SK-N-SH (cell line): Measurements from ENCODE around the gene SLC43A3. TPM values are rescaled to one million over a fixed set of nuclear protein-coding genes. Genes with fewer than 3 reads are reported as not detected.

ENCODE experiments used
- CTCF ChIA-PET: fragments of 300-600, 350-600 bp; formaldehyde crosslinking; extraction: SDS; loops from one replicate; lab custom pipeline; 2021; lab: Yijun Ruan, JAX
- POLR2A ChIA-PET: fragments of 350-600 bp; sonication (Branson Sonifier 250); formaldehyde crosslinking; extraction: SDS; loops from one replicate; lab custom pipeline; 2020; ENCODE audit warnings: antibody characterized with exemption, inconsistent platforms; lab: Yijun Ruan, JAX
- DNase-seq: peaks from one replicate; pipeline ENCODE4 v3.0.0; 2012
- H2AFZ ChIP-seq: fragments of 200-600 bp; sonication (generic); 2 replicates; pipeline ENCODE4 v1.8.1; 2016; ENCODE audit warnings: antibody characterized with exemption, mild to moderate bottlenecking, low read depth
- H3F3A ChIP-seq: fragments of 200-600 bp; sonication (generic); replicated peaks from 2 replicates; pipeline ENCODE3; 2016; ENCODE audit warnings: antibody characterized with exemption, mild to moderate bottlenecking; ENCODE audit not compliant: insufficient read depth
- H3K27ac ChIP-seq, 2 experiments: fragments of 200-500 bp in 1 of 2; fragments of 200-600 bp in 1 of 2; sonication (Bioruptor generic) in 1 of 2; sonication (generic), shearing (Covaris generic) in 1 of 2; 2 replicates each; pipeline versions ENCODE4 v1.5.1 to v1.6.1; 2014 to 2016; ENCODE audit warnings: low read depth in 2 of 2, inconsistent platforms in 1 of 2, low read length in 1 of 2, mild to moderate bottlenecking in 1 of 2, mixed read lengths in 1 of 2
- H3K27me3 ChIP-seq: fragments of 200-600 bp; sonication (generic), shearing (Covaris generic); 2 replicates; pipeline ENCODE4 v1.6.1; 2016; ENCODE audit warnings: mixed run types; ENCODE audit not compliant: insufficient read depth
- H3K36me3 ChIP-seq, 2 experiments: fragments of 200-500 bp in 1 of 2; fragments of 200-600 bp in 1 of 2; sonication (Bioruptor generic) in 1 of 2; sonication (generic) in 1 of 2; replicated peaks in 1 of 2; 2 replicates each; pipeline versions ENCODE3 to v1.5.1; 2014 to 2016; ENCODE audit warnings: low read length in 1 of 2, mild to moderate bottlenecking in 1 of 2; ENCODE audit not compliant: insufficient read depth in 2 of 2, control insufficient read depth in 1 of 2
- H3K4me1 ChIP-seq, 2 experiments: fragments of 200-500 bp in 1 of 2; fragments of 200-600 bp in 1 of 2; sonication (Bioruptor generic) in 1 of 2; sonication (generic), shearing (Covaris generic) in 1 of 2; 2 replicates each; pipeline versions ENCODE4 v1.5.1 to v1.6.1; 2014 to 2016; ENCODE audit warnings: low read depth in 1 of 2, low read length in 1 of 2, mixed run types in 1 of 2; ENCODE audit not compliant: insufficient read depth in 2 of 2, control insufficient read depth in 1 of 2
- H3K4me2 ChIP-seq: fragments of 200-600 bp; sonication (generic), shearing (Covaris generic); 2 replicates; pipeline ENCODE4 v1.6.1; 2017; ENCODE audit warnings: mixed run types
- H3K4me3 ChIP-seq, 2 experiments: fragments of 200-500 bp in 1 of 2; fragments of 200-600 bp in 1 of 2; sonication (Bioruptor generic) in 1 of 2; sonication (generic), shearing (Covaris generic) in 1 of 2; 2 replicates each; pipeline versions ENCODE4 v1.5.1 to v1.8.1; 2014 to 2016; ENCODE audit warnings: low read depth in 2 of 2, inconsistent platforms in 1 of 2, low read length in 1 of 2, mild to moderate bottlenecking in 1 of 2, mixed read lengths in 1 of 2, moderate library complexity in 1 of 2
- H3K79me2 ChIP-seq: fragments of 200-600 bp; sonication (generic); 2 replicates; pipeline ENCODE4 v1.8.1; 2017; ENCODE audit warnings: mild to moderate bottlenecking; ENCODE audit not compliant: insufficient read depth
- H3K9ac ChIP-seq: fragments of 200-600 bp; sonication (generic); 2 replicates; pipeline ENCODE4 v1.6.1; 2017; ENCODE audit warnings: mixed run types
- H3K9me2 ChIP-seq: fragments of 200-600 bp; sonication (generic); 2 replicates; pipeline ENCODE4 v1.6.1; 2017; ENCODE audit warnings: mixed run types
- H3K9me3 ChIP-seq: fragments of 200-600 bp; sonication (generic); 2 replicates; pipeline ENCODE4 v1.6.1; 2017; ENCODE audit warnings: mixed run types, mild to moderate bottlenecking, moderate library complexity
- H4K20me1 ChIP-seq: fragments of 200-600 bp; sonication (generic); 2 replicates; pipeline ENCODE4 v1.6.1; 2017; ENCODE audit warnings: mild to moderate bottlenecking, mixed run types; ENCODE audit not compliant: insufficient read depth
- ELF1 ChIP-seq: IDR thresholded peaks from 2 replicates; pipeline ENCODE4 v1.4.0; 2012
- EP300 ChIP-seq, 2 experiments: IDR thresholded peaks; 2 replicates each; pipeline versions ENCODE4 v1.4.0 to v1.6.1; 2012; ENCODE audit warnings: borderline replicate concordance in 1 of 2, low read depth in 1 of 2, low read length in 1 of 2
- EZH2phosphoT487 ChIP-seq: fragments of 200-600 bp; sonication (generic); IDR thresholded peaks from 2 replicates; pipeline ENCODE4 v1.6.1; 2017; ENCODE audit warnings: low read depth, mixed run types, mild to moderate bottlenecking, antibody characterized with exemption, moderate library complexity, borderline replicate concordance
- FOXJ3 ChIP-seq: sonication (generic); formaldehyde crosslinking; IDR thresholded peaks from 2 replicates; pipeline ENCODE4 v1.5.1; 2020; ENCODE audit warnings: mild to moderate bottlenecking, missing genetic modification reagents
- FOXM1 ChIP-seq: IDR thresholded peaks from 2 replicates; pipeline ENCODE4 v1.4.0; 2012; ENCODE audit warnings: low read depth, mild to moderate bottlenecking
- JUND ChIP-seq: IDR thresholded peaks from 2 replicates; pipeline ENCODE4 v1.4.0; 2012
- MEF2A ChIP-seq: IDR thresholded peaks from 2 replicates; pipeline ENCODE4 v1.4.0; 2012; ENCODE audit warnings: low read depth, borderline replicate concordance
- MXI1 ChIP-seq: IDR thresholded peaks from 2 replicates; pipeline ENCODE4 v1.6.1; 2012; ENCODE audit warnings: mild to moderate bottlenecking, low read depth, low read length, improper control_type of control experiment
- NRF1 ChIP-seq: IDR thresholded peaks from 2 replicates; pipeline ENCODE4 v1.6.1; 2012; ENCODE audit warnings: low read depth, mild to moderate bottlenecking, low read length
- RAD21 ChIP-seq: IDR thresholded peaks from 2 replicates; pipeline ENCODE4 v1.6.1; 2012; ENCODE audit warnings: mild to moderate bottlenecking, low read length
- RXRA ChIP-seq: IDR thresholded peaks from 2 replicates; pipeline ENCODE4 v1.4.0; 2012; ENCODE audit warnings: low read depth, mild to moderate bottlenecking, borderline replicate concordance
- SIN3A ChIP-seq: IDR thresholded peaks from 2 replicates; pipeline ENCODE4 v1.6.1; 2012; ENCODE audit warnings: low read depth, mild to moderate bottlenecking, low read length, moderate library complexity, borderline replicate concordance
- SMC3 ChIP-seq: IDR thresholded peaks from 2 replicates; pipeline ENCODE4 v1.6.1; 2012; ENCODE audit warnings: low read depth, low read length, improper control_type of control experiment
- TCF12 ChIP-seq: IDR thresholded peaks from 2 replicates; pipeline ENCODE4 v1.4.0; 2012
- TEAD4 ChIP-seq: IDR thresholded peaks from 2 replicates; pipeline ENCODE4 v1.4.0; 2012; ENCODE audit warnings: mild to moderate bottlenecking, borderline replicate concordance; ENCODE audit not compliant: insufficient read depth
- YY1 ChIP-seq: IDR thresholded peaks from 2 replicates; pipeline ENCODE4 v1.4.0; 2012; ENCODE audit warnings: low read depth, mild to moderate bottlenecking
- WGBS: methylation state at CpG from one replicate; pipeline ENCODE4 v1.1.6; 2017; ENCODE audit warnings: low lambda C conversion rate; 5-methylcytosine and 5-hydroxymethylcytosine counted together
- polyA plus RNA-seq, 3 experiments: library from polyadenylated mRNA; depleted of rRNA; stranded (reverse); fragments of >200 nt; gene quantifications; 2 replicates each; pipeline ENCODE4 v1.2.3, GENCODE V29; 2012
- TF ChIP-seq, protein P1 (sequence below): IDR thresholded peaks from 2 replicates; pipeline ENCODE4; 2012
- TF ChIP-seq, protein P2 (sequence below): IDR thresholded peaks from 2 replicates; pipeline ENCODE4 v1.6.1; 2012; ENCODE audit warnings: mild to moderate bottlenecking, low read depth, low read length, moderate library complexity
- TF ChIP-seq, protein P3 (sequence below): IDR thresholded peaks from 2 replicates; pipeline ENCODE4 v1.4.0; 2012; ENCODE audit warnings: low read depth
- TF ChIP-seq, protein P4 (sequence below): fragments of 150-350 bp; IDR thresholded peaks from 2 replicates; pipeline ENCODE4 v1.6.1; 2016; ENCODE audit warnings: mild to moderate bottlenecking, low read depth, low read length

Gene SLC43A3
- polyA plus RNA-seq, 1 of the 3 experiments (the other 2 are of a cell fraction) = 4.1 TPM

DNA sequence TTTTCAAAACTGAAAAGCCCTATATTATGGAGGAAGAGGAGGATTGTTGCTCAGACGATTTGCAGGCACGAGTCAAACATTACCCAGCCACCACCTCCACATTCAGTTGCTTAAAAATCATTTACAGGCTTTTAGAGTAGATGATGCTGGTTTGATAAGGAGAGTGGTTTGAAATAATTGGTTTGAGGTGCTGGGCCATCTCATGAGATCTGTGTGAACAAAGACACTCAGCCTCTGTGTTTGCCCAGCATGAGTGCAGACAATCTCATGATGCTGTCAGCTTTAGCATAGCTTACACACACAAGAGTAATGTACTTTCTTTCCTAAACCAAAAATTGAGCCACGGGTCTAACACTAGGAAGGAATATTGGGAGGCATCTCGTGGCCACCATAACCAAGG, 4.3 kb downstream of the SLC43A3 start:
- H4K20me1 ChIP-seq = no peaks in the 10 kb centered on the region
- DNase-seq = no peak
- 22% methylated on average over 4 of the region's 4 CpGs for WGBS
- peak overlapping the region in 1 of 2 experiments; percentile 31; a peak in 2 of 4 replicates for H3K27ac ChIP-seq
- H3K9ac ChIP-seq = no peak overlapping the region
- TF ChIP-seq RAD21 (no peak), JUND (no peak), MXI1 (no peak), EZH2phosphoT487 (no peak), TEAD4 (no peak), SMC3 (no peak), FOXM1 (no peak), YY1 (no peak), RXRA (no peak), FOXJ3 (no peak), TCF12 (no peak), MEF2A (no peak), EP300 (IDR thresholded peaks at IDR 0.05; ENCODE audit: borderline replicate concordance in 1 of 2, low read depth in 1 of 2, low read length in 1 of 2) (no peak), SIN3A (no peak), NRF1 (no peak), ELF1 (no peak)
- TF ChIP-seq, protein P1, sequence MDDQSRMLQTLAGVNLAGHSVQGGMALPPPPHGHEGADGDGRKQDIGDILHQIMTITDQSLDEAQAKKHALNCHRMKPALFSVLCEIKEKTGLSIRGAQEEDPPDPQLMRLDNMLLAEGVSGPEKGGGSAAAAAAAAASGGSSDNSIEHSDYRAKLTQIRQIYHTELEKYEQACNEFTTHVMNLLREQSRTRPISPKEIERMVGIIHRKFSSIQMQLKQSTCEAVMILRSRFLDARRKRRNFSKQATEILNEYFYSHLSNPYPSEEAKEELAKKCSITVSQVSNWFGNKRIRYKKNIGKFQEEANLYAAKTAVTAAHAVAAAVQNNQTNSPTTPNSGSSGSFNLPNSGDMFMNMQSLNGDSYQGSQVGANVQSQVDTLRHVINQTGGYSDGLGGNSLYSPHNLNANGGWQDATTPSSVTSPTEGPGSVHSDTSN = no peak
- TF ChIP-seq, protein P2, sequence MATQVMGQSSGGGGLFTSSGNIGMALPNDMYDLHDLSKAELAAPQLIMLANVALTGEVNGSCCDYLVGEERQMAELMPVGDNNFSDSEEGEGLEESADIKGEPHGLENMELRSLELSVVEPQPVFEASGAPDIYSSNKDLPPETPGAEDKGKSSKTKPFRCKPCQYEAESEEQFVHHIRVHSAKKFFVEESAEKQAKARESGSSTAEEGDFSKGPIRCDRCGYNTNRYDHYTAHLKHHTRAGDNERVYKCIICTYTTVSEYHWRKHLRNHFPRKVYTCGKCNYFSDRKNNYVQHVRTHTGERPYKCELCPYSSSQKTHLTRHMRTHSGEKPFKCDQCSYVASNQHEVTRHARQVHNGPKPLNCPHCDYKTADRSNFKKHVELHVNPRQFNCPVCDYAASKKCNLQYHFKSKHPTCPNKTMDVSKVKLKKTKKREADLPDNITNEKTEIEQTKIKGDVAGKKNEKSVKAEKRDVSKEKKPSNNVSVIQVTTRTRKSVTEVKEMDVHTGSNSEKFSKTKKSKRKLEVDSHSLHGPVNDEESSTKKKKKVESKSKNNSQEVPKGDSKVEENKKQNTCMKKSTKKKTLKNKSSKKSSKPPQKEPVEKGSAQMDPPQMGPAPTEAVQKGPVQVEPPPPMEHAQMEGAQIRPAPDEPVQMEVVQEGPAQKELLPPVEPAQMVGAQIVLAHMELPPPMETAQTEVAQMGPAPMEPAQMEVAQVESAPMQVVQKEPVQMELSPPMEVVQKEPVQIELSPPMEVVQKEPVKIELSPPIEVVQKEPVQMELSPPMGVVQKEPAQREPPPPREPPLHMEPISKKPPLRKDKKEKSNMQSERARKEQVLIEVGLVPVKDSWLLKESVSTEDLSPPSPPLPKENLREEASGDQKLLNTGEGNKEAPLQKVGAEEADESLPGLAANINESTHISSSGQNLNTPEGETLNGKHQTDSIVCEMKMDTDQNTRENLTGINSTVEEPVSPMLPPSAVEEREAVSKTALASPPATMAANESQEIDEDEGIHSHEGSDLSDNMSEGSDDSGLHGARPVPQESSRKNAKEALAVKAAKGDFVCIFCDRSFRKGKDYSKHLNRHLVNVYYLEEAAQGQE = no peak
- TF ChIP-seq, protein P3, sequence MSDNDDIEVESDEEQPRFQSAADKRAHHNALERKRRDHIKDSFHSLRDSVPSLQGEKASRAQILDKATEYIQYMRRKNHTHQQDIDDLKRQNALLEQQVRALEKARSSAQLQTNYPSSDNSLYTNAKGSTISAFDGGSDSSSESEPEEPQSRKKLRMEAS = no peak
- TF ChIP-seq, protein P4, sequence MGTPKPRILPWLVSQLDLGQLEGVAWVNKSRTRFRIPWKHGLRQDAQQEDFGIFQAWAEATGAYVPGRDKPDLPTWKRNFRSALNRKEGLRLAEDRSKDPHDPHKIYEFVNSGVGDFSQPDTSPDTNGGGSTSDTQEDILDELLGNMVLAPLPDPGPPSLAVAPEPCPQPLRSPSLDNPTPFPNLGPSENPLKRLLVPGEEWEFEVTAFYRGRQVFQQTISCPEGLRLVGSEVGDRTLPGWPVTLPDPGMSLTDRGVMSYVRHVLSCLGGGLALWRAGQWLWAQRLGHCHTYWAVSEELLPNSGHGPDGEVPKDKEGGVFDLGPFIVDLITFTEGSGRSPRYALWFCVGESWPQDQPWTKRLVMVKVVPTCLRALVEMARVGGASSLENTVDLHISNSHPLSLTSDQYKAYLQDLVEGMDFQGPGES = no peak
- H2AFZ ChIP-seq = no peak overlapping the region
- no peaks in the 10 kb centered on the region for H3K9me3 ChIP-seq
- no peaks in the 10 kb centered on the region for H3K36me3 ChIP-seq
- H3K4me3 ChIP-seq = no peak overlapping the region
- no peaks in the 10 kb centered on the region for H3F3A ChIP-seq
- peaks cover 21 to 23% of the 10 kb centered on the region in 2 experiments; a peak in 2 of 4 replicates for H3K4me1 ChIP-seq
- H3K9me2 ChIP-seq = no peaks in the 10 kb centered on the region
- no peaks in the 10 kb centered on the region for H3K27me3 ChIP-seq
- H3K4me2 ChIP-seq = no peak overlapping the region
- CTCF ChIA-PET = interaction anchor here (6.3 kb wide), 1 partner anchor 35 kb away, joined by 26 read pairs; no protein-coding TSS in a partner anchor
- H3K79me2 ChIP-seq = no peaks in the 10 kb centered on the region
- POLR2A ChIA-PET = no interaction called here
